OCI-LY3 (cell line): ENCODE measurements around the gene CCBE1.

Experiments used
- CTCF ChIP-seq: fragments of 200-600, 300-600 bp; sonication (generic); IDR thresholded peaks from 2 replicates; pipeline ENCODE4 v1.5.1; 2014; ENCODE audit warnings: antibody characterized with exemption, low read length, low read depth
- EZH2phosphoT487 ChIP-seq: fragments of 200-600 bp; shearing (Covaris generic); IDR thresholded peaks from 2 replicates; pipeline ENCODE4 v1.6.1; 2018; ENCODE audit warnings: antibody characterized with exemption, mixed run types, low read depth

- TF ChIP-seq CTCF (no peak), EZH2phosphoT487 (no peak)
Observed at GRCh38 chr18:59725142-59725541, 27.9 kb upstream of the CCBE1 start.
